ENCODE results near the gene B4GALT5.

B4GALT5 gene

GRCh38 chr20:49642816-49643215 is 70.9 kb downstream of the B4GALT5 start:
- H3K27ac ChIP-seq, result no peak overlapping the region
- DNase-seq (ENCODE audit: low spot score), result no peak
- TF ChIP-seq CTCF (conservative IDR thresholded peaks at IDR 0.05; ENCODE audit: low read depth), result no peak
- ChIA-PET CTCF (interaction anchor here (0.7 to 1.1 kb wide), 3 partner anchors 28 to 181 kb away, joined by 3 to 5 read pairs (median 3); no protein-coding TSS in a partner anchor), POLR2A (ENCODE audit: low non-redundant PET) (no interaction called here)

- no peak for DNase-seq (ENCODE audit: low spot score)
- ChIA-PET POLR2A (ENCODE audit: low non-redundant PET) (no interaction called here), CTCF (interaction anchor here (0.5 to 1.1 kb wide), 3 partner anchors 11 to 203 kb away, joined by 3 to 5 read pairs (median 4); no protein-coding TSS in a partner anchor)
- H3K27ac ChIP-seq, result no peak overlapping the region
- TF ChIP-seq CTCF (conservative IDR thresholded peaks at IDR 0.05; ENCODE audit: low read depth), result no peak
Measured at GRCh38 chr20:49641683-49642656, 71.7 kb downstream of the B4GALT5 start.

- POLR2A ChIA-PET (ENCODE audit: low non-redundant PET), result no interaction called here
- no peak for TF ChIP-seq CTCF (conservative IDR thresholded peaks at IDR 0.05; ENCODE audit: low read depth)
- H3K27ac ChIP-seq, result no peak overlapping the region
- DNase-seq (ENCODE audit: low spot score), result no peak
- CTCF ChIA-PET, result interaction anchor here (1.8 kb wide), 1 partner anchor 252 kb away, joined by 4 read pairs; no protein-coding TSS in a partner anchor
Measured at GRCh38 chr20:49637046-49637637, 76.5 kb downstream of the B4GALT5 start.

- DNase-seq (ENCODE audit: low spot score), result no peak
- POLR2A ChIA-PET (ENCODE audit: low non-redundant PET), result no interaction called here
- H3K27ac ChIP-seq, result no peak overlapping the region
- CTCF ChIA-PET, result interaction anchor here (1.3 kb wide), 1 partner anchor 26 kb away, joined by 5 read pairs; no protein-coding TSS in a partner anchor
- no peak for TF ChIP-seq CTCF (conservative IDR thresholded peaks at IDR 0.05; ENCODE audit: low read depth)
Measured at GRCh38 chr20:49636447-49636846, 77.2 kb downstream of the B4GALT5 start.

- CTCF ChIA-PET, result interaction anchor here (1.3 kb wide), 1 partner anchor 25 kb away, joined by 5 read pairs; no protein-coding TSS in a partner anchor
- TF ChIP-seq CTCF (conservative IDR thresholded peaks at IDR 0.05; ENCODE audit: low read depth), result no peak
- no peak for DNase-seq (ENCODE audit: low spot score)
- POLR2A ChIA-PET (ENCODE audit: low non-redundant PET), result no interaction called here
- no peak overlapping the region for H3K27ac ChIP-seq
Measured at GRCh38 chr20:49635866-49636265, 77.8 kb downstream of the B4GALT5 start.

GRCh38 chr20:49635166-49635565 is 78.5 kb downstream of the B4GALT5 start:
- no peak for DNase-seq (ENCODE audit: low spot score)
- H3K27ac ChIP-seq, result no peak overlapping the region
- POLR2A ChIA-PET (ENCODE audit: low non-redundant PET), result no interaction called here
- CTCF ChIA-PET, result interaction anchor here (1.3 kb wide), 1 partner anchor 25 kb away, joined by 5 read pairs; no protein-coding TSS in a partner anchor
- TF ChIP-seq CTCF (conservative IDR thresholded peaks at IDR 0.05; ENCODE audit: low read depth), result no peak

Data from RWPE1 (cell line).